Upper lobe of right lung (tissue), 1 donor: Measurements from ENCODE around the gene TCN1. TPM values are rescaled to one million over a fixed set of nuclear protein-coding genes. Genes with fewer than 3 reads are reported as not detected.

Source experiments
- ATAC-seq: fragments of 200-7000 bp; cut with Tn5 transposase; one replicate; pipeline ENCODE4 v1.9.1; 2020; ENCODE audit warnings: mild to moderate bottlenecking, moderate library complexity
- DNase-seq: peaks from one replicate; pipeline ENCODE4 v3.0.0-alpha.2; 2020
- H3K27ac ChIP-seq: fragments of 200-600 bp; one replicate; pipeline ENCODE4 v1.8.0; 2022
- H3K27me3 ChIP-seq: fragments of 200-600 bp; one replicate; pipeline ENCODE4 v1.8.0; 2022; ENCODE audit warnings: mild to moderate bottlenecking
- H3K36me3 ChIP-seq: fragments of 200-600 bp; one replicate; pipeline ENCODE4 v1.8.0; 2022
- H3K4me1 ChIP-seq: fragments of 200-600 bp; one replicate; pipeline ENCODE4 v1.8.0; 2022
- H3K4me3 ChIP-seq: fragments of 200-600 bp; one replicate; pipeline ENCODE4 v1.8.0; 2022; ENCODE audit warnings: mild to moderate bottlenecking
- H3K9me3 ChIP-seq: fragments of 200-600 bp; one replicate; pipeline ENCODE4 v1.8.0; 2022
- intact Hi-C: fragments of 100-400 bp; cut with DNase I; formaldehyde crosslinking; loops from one replicate; pipeline ENCODE4 v1.11.0; 2022
- total RNA-seq: library from RNA; stranded (reverse); fragmentation: NEBNext Ultra II Directional; extraction: Animal tissue kit (Norgen Biotek cat#: 25700); gene quantifications from one replicate; pipeline ENCODE4 v1.2.1, GENCODE V29; 2021
- TF ChIP-seq, protein P1 (sequence below): fragments of 200-600 bp; IDR thresholded peaks from one replicate; pipeline ENCODE4 v1.8.0; 2022; ENCODE audit warnings: antibody characterized with exemption
- donor health status: DM: no; HTN: yes; CAD: no; lungs with severe emphysema.

Gene TCN1
- total RNA-seq, 1 donor from 2014 or later = not detected

DNA sequence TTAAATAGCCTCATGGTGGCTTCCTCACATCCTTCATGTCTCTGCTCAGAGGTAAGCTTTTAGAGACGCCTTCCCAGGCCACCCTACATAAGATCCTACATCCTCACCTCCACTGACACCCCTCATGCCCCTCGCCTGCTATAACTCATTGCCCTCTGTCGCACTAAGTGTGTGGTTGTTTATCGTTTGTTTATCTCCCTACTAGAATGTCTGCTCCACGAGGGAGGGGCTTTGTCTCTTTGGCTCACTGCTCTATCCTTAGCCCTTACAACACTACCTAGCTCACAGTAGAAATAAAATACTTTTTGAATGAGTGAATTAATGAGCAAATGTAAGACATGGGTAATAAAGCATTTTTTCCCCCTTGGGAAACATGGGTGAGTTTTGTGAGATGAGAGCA is 19.7 kb downstream of the TCN1 start:
- Histone ChIP-seq H3K9me3 (no peaks in the 10 kb centered on the region), H3K27ac (no peak overlapping the region), H3K27me3 (no peaks in the 10 kb centered on the region), H3K4me1 (no peaks in the 10 kb centered on the region), H3K4me3 (no peak overlapping the region), H3K36me3 (no peaks in the 10 kb centered on the region)
- intact Hi-C loops = no loop called here
- ATAC-seq (no peak), DNase-seq (no peak)
- TF ChIP-seq, protein P1, sequence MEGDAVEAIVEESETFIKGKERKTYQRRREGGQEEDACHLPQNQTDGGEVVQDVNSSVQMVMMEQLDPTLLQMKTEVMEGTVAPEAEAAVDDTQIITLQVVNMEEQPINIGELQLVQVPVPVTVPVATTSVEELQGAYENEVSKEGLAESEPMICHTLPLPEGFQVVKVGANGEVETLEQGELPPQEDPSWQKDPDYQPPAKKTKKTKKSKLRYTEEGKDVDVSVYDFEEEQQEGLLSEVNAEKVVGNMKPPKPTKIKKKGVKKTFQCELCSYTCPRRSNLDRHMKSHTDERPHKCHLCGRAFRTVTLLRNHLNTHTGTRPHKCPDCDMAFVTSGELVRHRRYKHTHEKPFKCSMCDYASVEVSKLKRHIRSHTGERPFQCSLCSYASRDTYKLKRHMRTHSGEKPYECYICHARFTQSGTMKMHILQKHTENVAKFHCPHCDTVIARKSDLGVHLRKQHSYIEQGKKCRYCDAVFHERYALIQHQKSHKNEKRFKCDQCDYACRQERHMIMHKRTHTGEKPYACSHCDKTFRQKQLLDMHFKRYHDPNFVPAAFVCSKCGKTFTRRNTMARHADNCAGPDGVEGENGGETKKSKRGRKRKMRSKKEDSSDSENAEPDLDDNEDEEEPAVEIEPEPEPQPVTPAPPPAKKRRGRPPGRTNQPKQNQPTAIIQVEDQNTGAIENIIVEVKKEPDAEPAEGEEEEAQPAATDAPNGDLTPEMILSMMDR = no peak

DNA sequence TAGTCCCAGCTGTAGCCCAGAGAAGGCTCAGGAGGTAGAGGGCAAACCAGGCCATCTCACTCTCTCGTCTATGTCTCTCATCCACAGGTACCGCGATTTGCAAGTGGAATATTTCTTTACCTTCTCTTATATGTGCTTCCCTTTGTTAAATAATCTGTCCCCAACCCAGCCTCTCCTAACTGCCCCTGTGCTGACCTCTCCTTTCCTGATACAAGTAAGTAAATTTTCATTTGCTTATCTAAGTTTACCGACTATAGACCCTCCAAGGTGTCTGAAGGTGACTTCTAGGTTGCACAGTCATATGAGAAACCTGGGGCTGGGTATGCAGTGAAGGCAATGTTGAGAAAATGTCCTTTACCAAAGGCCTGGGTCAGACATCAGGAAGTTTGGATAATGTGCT is 20.9 kb downstream of the TCN1 start, which contains the start of gene CBLIF:
TSS of gene CBLIF (minus strand) at position 101 of the 400 bp plus-strand sequence. CDS start at position 55, 46 bp downstream.
- Histone ChIP-seq H3K4me1 (no peaks in the 10 kb centered on the region), H3K4me3 (no peak within 1 kb of the TSS), H3K27ac (no peak within 1 kb of the TSS), H3K9me3 (no peaks in the 10 kb centered on the region), H3K36me3 (no peaks in the 10 kb centered on the region), H3K27me3 (no peaks in the 10 kb centered on the region)
- no peak for ATAC-seq
- intact Hi-C loops = no loop called here
- TF ChIP-seq, protein P1 = no peak
- no peak for DNase-seq

DNA sequence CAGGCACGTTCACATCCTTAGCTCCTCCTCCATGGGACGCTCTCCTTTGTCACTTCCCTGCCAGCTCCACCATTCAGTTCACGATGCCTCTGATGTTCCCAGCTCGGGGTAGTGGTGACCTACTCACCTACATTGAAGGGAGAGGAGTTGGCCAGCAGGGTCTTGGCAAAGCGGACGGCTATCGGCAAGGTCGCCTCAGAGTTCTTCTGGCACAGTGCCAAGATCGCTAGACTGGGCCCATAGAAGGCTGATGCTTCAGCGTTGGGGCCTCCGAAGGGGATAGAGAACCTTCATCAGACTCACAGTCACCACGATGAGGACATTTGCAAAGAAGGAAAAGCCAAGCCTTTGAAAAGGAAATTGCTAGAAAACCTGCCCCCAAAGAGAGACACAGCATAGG is 24.0 kb downstream of the TCN1 start:
- TF ChIP-seq, protein P1 = no peak
- Histone ChIP-seq H3K27me3 (no peaks in the 10 kb centered on the region), H3K36me3 (no peaks in the 10 kb centered on the region), H3K9me3 (no peaks in the 10 kb centered on the region), H3K4me3 (no peak overlapping the region), H3K27ac (no peak overlapping the region), H3K4me1 (no peaks in the 10 kb centered on the region)
- ATAC-seq (no peak), DNase-seq (no peak)
- intact Hi-C loops = no loop called here

DNA sequence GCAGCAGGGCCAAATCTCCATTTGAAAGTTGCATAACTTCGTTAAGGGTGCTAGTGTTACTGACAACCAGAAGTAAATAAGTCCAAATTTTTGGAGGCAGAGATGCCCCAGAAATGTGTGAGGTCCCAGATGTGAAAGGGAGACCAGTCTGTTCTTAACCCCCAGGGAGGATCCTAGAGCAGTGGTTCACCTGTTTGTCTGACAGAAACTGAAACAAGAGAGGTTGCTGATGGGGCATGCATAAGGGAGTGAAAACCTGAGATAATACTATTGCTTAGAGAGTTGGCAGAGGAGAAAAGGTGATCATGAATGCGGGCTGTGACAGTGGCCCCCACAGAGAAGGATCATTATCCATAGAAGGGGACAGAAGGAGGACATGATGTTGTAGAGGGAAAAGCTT is 24.8 kb downstream of the TCN1 start:
- Histone ChIP-seq H3K4me1 (no peaks in the 10 kb centered on the region), H3K27ac (no peak overlapping the region), H3K27me3 (no peaks in the 10 kb centered on the region), H3K36me3 (no peaks in the 10 kb centered on the region), H3K4me3 (no peak overlapping the region), H3K9me3 (no peaks in the 10 kb centered on the region)
- TF ChIP-seq, protein P1 = no peak
- DNase-seq (no peak), ATAC-seq (no peak)
- intact Hi-C loops = no loop called here

DNA sequence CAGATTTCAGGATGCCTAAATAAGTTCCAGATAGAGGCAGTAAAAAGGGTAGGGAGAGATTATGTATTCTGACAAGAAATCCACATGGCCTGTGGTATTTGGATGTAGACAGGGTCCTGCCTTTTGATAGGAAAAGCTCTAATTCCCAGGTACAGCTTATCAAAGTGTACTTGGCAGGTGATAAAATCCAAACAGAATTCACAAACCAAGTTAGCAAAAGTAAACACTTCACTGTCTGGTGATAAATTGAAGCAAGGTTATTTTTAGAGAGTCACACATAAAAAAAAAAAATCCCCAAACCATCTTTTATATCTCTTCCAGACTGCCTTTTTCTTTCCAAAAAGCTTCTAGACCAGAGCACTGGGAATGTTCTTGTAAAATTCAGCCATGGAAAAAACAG is 26.7 kb downstream of the TCN1 start:
- Histone ChIP-seq H3K4me1 (no peaks in the 10 kb centered on the region), H3K36me3 (no peaks in the 10 kb centered on the region), H3K27ac (no peak overlapping the region), H3K4me3 (no peak overlapping the region), H3K9me3 (no peaks in the 10 kb centered on the region), H3K27me3 (no peaks in the 10 kb centered on the region)
- intact Hi-C loops = no loop called here
- TF ChIP-seq, protein P1 = no peak
- ATAC-seq (no peak), DNase-seq (no peak)

DNA sequence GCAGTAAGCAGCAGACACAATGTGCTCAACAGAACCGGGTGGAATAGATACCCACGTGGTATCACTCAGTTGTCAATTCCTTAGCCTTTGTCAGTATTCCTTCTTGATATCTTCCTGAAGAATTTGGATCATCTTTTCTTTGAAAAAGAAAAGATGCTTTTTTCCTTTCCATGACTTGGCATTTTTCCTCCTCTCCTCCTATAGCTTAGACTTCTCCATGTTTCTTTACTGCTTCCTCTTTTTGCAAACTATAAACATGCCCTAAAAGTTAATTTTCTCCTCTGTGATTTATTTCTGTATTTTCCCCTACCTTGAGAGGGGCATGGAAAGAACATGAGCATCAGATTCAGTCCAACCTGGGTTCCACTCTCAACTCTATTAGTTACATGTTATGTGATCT is 32.7 kb downstream of the TCN1 start:
- DNase-seq (no peak), ATAC-seq (no peak)
- no peaks in the 10 kb centered on the region for H3K27me3 ChIP-seq
- H3K27ac ChIP-seq = no peak overlapping the region
- intact Hi-C loops = no loop called here
- TF ChIP-seq, protein P1 = no peak
- H3K36me3 ChIP-seq = no peaks in the 10 kb centered on the region
- H3K4me1 ChIP-seq = no peaks in the 10 kb centered on the region
- H3K4me3 ChIP-seq = no peak overlapping the region
- H3K9me3 ChIP-seq = no peaks in the 10 kb centered on the region
